Colonic mucosa (tissue), 4 donors: ENCODE data around the gene TAF1D. TPM values are rescaled to one million over a fixed set of nuclear protein-coding genes. Genes with fewer than 3 reads are reported as not detected.

Experiments
- DNase-seq: peaks from one replicate; pipeline ENCODE4 v3.0.0-alpha.2; 2020
- H3K27ac ChIP-seq: fragments of 200-600 bp; one replicate; pipeline ENCODE4 v1.8.0; 2021
- H3K27me3 ChIP-seq: fragments of 200-600 bp; one replicate; pipeline ENCODE4 v1.8.0; 2021
- H3K36me3 ChIP-seq: fragments of 200-600 bp; one replicate; pipeline ENCODE4 v1.8.0; 2021
- H3K4me1 ChIP-seq: fragments of 200-600 bp; one replicate; pipeline ENCODE4 v1.8.0; 2021; ENCODE audit warnings: mild to moderate bottlenecking
- H3K4me3 ChIP-seq: fragments of 200-600 bp; one replicate; pipeline ENCODE4 v1.8.0; 2021
- H3K9ac ChIP-seq, 2 donors: one replicate each; pipeline ENCODE4 v1.7.0; 2013; ENCODE audit warnings: control low read depth in 2 of 2, low read depth in 2 of 2, low read length in 2 of 2
- H3K9me3 ChIP-seq: fragments of 200-600 bp; one replicate; pipeline ENCODE4 v1.8.0; 2021
- intact Hi-C: fragments of 100-400 bp; cut with DNase I; formaldehyde crosslinking; loops from one replicate; pipeline ENCODE4 v1.14.1; 2022
- total RNA-seq, 2 donors: library from RNA; stranded (reverse); fragmentation: NEBNext Ultra II Directional in 1 of 2; extraction: Animal tissue kit (Norgen Biotek cat#: 25700) in 1 of 2; gene quantifications; one replicate each; pipeline ENCODE4 v1.2.1, GENCODE V29; 2021
- TF ChIP-seq, protein P1 (sequence below): fragments of 200-600 bp; IDR thresholded peaks from one replicate; pipeline ENCODE4 v1.8.0; 2022; ENCODE audit warnings: antibody characterized with exemption, mild to moderate bottlenecking
- donor health status: healthy.
- donor health status: DM: no; HTN: no; CAD: no.
- donor health status: DM: no; HTN: no; CAD: no.

Gene TAF1D
- total RNA-seq, 2 donors from 2014 or later, result 73.7 to 100 TPM

DNA sequence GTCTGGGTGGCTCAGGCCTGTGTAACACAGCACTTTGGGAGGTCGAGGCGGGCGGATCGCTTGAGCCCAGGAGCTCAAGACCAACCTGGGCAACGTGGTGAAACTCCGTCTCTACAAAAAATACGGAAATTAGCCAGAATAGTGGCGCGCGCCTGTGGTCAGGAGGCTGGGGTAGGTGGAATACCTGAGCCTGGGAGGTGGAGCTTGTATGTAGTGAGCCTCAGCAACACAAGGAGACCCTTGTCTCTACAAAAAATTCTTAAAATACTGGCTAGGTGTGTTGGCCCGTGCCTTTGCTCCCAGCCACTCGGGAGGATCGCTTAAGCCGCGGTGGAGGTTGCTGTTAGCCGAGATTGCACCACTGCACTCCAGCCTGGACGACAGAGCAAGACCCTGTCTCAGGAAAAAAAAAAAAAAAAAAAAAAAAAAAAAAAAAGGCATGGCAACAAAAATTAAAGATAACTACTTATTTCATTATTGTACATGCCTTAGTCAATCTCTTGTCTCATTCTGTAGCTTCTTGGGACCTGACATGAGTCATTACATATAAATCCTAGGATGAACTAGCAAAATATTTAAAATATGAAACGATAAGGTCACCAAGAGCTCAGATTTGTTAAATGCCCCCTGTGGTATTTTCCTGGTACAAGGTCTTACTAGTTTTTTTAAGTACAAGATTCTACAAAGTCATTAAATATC, 1.1 kb downstream of the TAF1D start:
- peak overlapping the region; percentile 95 for H3K27ac ChIP-seq
- H3K9me3 ChIP-seq, result no peaks in the 10 kb centered on the region
- no peaks in the 10 kb centered on the region for H3K27me3 ChIP-seq
- TF ChIP-seq, protein P1, sequence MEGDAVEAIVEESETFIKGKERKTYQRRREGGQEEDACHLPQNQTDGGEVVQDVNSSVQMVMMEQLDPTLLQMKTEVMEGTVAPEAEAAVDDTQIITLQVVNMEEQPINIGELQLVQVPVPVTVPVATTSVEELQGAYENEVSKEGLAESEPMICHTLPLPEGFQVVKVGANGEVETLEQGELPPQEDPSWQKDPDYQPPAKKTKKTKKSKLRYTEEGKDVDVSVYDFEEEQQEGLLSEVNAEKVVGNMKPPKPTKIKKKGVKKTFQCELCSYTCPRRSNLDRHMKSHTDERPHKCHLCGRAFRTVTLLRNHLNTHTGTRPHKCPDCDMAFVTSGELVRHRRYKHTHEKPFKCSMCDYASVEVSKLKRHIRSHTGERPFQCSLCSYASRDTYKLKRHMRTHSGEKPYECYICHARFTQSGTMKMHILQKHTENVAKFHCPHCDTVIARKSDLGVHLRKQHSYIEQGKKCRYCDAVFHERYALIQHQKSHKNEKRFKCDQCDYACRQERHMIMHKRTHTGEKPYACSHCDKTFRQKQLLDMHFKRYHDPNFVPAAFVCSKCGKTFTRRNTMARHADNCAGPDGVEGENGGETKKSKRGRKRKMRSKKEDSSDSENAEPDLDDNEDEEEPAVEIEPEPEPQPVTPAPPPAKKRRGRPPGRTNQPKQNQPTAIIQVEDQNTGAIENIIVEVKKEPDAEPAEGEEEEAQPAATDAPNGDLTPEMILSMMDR, result no peak
- peaks cover 21% of the 10 kb centered on the region for H3K4me1 ChIP-seq
- H3K4me3 ChIP-seq, result peak overlapping the region; percentile 78
- intact Hi-C loops, result no loop called here
- peak overlapping the region; percentile 45 to 98 for H3K9ac ChIP-seq
- peaks cover 13% of the 10 kb centered on the region for H3K36me3 ChIP-seq
- DNase-seq, result peak; percentile 47

DNA sequence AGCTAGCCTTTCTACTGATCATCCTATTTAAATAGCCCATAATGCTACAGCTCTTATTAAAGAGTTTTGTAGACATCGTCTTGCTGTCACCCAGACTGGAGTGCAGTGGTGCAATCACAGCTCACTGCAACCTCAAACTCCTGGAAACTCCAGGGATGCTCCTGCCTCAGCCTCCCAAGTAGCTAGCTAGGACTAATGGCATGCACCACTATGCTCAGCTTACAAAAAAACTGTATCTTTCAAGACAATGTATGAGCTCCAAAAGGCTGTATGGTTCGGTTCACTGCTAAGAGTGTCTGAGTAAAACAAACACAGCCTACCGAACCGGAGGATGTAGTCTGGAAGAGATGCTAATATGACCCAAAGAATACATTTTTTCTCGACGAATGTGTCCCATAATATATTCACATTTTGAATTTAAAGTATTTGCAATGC, 2.6 kb downstream of the TAF1D start:
- H3K27me3 ChIP-seq, result no peaks in the 10 kb centered on the region
- TF ChIP-seq, protein P1, result no peak
- no peak for DNase-seq
- H3K9ac ChIP-seq, result no peak overlapping the region
- no peak overlapping the region for H3K27ac ChIP-seq
- H3K36me3 ChIP-seq, result peaks cover 13% of the 10 kb centered on the region
- H3K9me3 ChIP-seq, result no peaks in the 10 kb centered on the region
- H3K4me1 ChIP-seq, result peaks cover 24% of the 10 kb centered on the region
- intact Hi-C loops, result loop anchor here (5.0 kb wide), 1 partner anchor 76 kb away; the partner anchor contains the start of gene CEP295
- peak overlapping the region; percentile 6 for H3K4me3 ChIP-seq

DNA sequence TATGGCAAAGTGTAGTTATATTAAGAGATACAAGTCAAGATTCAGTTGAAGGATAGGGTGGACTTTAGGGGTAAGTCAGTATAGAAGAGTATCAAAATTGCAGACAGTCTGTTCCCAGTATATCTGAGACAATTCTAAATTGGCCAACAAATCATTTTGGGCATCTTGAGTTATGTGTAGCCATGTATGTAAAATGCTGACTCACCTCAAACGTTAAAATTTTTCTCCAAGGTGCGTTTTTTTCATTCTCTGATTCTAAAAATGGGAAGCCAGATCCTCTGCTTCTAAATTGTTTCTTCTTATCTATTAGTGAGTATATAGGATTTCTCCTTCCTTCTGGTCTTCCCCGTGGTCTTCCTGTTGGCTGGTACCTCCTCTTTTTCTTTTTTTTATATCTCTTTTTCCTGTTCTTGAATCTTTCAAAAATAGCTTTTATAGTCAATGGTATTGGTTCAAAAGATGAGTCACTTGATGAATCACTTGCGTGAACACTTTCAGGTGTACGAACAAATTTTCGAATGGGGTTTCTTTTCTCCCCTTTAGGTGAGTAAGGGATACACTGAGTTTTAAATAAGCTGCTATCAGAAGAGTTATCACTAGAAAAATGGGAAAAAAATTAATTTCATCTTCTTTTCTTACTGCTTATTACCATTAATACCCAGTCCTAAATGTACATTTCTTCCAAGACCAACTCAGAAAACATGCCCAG, 3.2 kb downstream of the TAF1D start:
- Histone ChIP-seq H3K9ac (no peak overlapping the region), H3K36me3 (peaks cover 13% of the 10 kb centered on the region), H3K4me3 (no peak overlapping the region), H3K9me3 (no peaks in the 10 kb centered on the region), H3K27me3 (no peaks in the 10 kb centered on the region), H3K27ac (no peak overlapping the region), H3K4me1 (peaks cover 24% of the 10 kb centered on the region)
- TF ChIP-seq, protein P1, result no peak
- no peak for DNase-seq
- intact Hi-C loops, result loop anchor here (5.0 kb wide), 1 partner anchor 76 kb away; the partner anchor contains the start of gene CEP295

DNA sequence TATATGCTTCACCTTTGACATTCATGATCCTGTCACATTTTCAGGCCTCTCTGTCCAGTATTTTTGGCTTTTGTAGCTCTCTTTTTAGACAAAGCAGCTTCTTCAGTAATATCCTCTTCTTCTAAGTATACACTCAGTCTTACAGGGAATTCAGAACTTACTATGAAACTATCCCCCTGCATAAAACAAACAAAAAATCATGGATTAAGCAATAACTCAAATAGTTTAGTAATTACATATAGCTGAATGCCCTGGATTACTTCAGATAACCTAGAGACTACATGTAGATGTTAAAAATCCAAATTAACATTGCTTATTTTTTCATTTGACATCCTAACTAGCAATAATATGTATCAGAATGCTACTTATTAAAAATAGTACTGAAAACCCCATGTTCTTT, 5.2 kb downstream of the TAF1D start:
- H3K4me1 ChIP-seq, result peaks cover 24% of the 10 kb centered on the region
- no peak overlapping the region for H3K27ac ChIP-seq
- H3K9me3 ChIP-seq, result no peaks in the 10 kb centered on the region
- H3K36me3 ChIP-seq, result peaks cover 24% of the 10 kb centered on the region
- DNase-seq, result no peak
- intact Hi-C loops, result loop anchor here (5.0 kb wide), 1 partner anchor 74 kb away; the partner anchor contains the start of gene CEP295
- H3K4me3 ChIP-seq, result no peak overlapping the region
- no peak overlapping the region for H3K9ac ChIP-seq
- TF ChIP-seq, protein P1, result no peak
- H3K27me3 ChIP-seq, result no peaks in the 10 kb centered on the region

DNA sequence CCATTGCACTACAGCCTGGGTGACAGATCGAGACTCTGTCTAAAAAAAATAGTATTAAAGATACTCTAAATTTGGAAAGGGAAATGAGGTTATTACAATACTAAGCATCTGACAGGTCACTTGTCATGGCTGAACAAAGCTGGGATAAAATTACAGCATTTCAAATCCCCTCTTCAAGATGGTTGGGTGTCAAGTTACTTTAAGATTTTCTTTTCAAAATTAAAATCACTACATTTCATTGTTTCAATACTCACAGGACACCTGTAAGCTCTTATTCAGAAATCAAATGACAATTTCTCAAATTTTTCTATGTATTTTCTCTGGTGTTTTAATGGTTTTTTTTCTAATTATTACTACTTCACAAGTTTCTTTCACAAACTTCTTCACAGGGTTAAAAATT, 5.7 kb downstream of the TAF1D start:
- H3K4me3 ChIP-seq, result no peak overlapping the region
- H3K27me3 ChIP-seq, result no peaks in the 10 kb centered on the region
- no peaks in the 10 kb centered on the region for H3K9me3 ChIP-seq
- no peak for DNase-seq
- intact Hi-C loops, result loop anchor here (5.0 kb wide), 1 partner anchor 73 kb away; the partner anchor contains the start of gene CEP295
- H3K4me1 ChIP-seq, result peaks cover 24% of the 10 kb centered on the region
- H3K9ac ChIP-seq, result no peak overlapping the region
- H3K27ac ChIP-seq, result no peak overlapping the region
- TF ChIP-seq, protein P1, result no peak
- H3K36me3 ChIP-seq, result peaks cover 29% of the 10 kb centered on the region
